Heart right ventricle (tissue), 16 donors: ENCODE data around the gene SMIM21. TPM values are rescaled to one million over a fixed set of nuclear protein-coding genes. Genes with fewer than 3 reads are reported as not detected.
A peak's percentile ranks its signal among the peaks of the same experiment; 100 is the strongest.

Source experiments
- ATAC-seq, 8 donors: fragments of 200-7000 bp; cut with Tn5 transposase; one replicate each; pipeline ENCODE4 v1.9.1; 2020; ENCODE audit warnings: mild to moderate bottlenecking in 8 of 8, moderate library complexity in 8 of 8, moderate number of reproducible peaks in 1 of 8
- DNase-seq, 2 donors: peaks; one replicate each; pipeline ENCODE4 v3.0.0-alpha.2; 2020
- H3K27ac ChIP-seq, 10 donors: fragments of 200-600 bp; sonication (generic) in 2 of 10; one replicate each; pipeline versions ENCODE4 v1.5.0 to v1.8.0; 2020 to 2022; ENCODE audit warnings: mild to moderate bottlenecking in 3 of 10
- H3K27me3 ChIP-seq, 7 donors: fragments of 200-600 bp; one replicate each; pipeline ENCODE4 v1.8.0; 2021 to 2022; ENCODE audit warnings: mild to moderate bottlenecking in 2 of 7
- H3K36me3 ChIP-seq, 9 donors: fragments of 200-600 bp; sonication (generic) in 1 of 9; one replicate each; pipeline versions ENCODE4 v1.5.0 to v1.8.0; 2020 to 2022; ENCODE audit warnings: mild to moderate bottlenecking in 2 of 9
- H3K4me1 ChIP-seq, 9 donors: fragments of 200-600 bp; sonication (generic) in 1 of 9; one replicate each; pipeline versions ENCODE4 v1.5.0 to v1.8.0; 2020 to 2022; ENCODE audit warnings: mild to moderate bottlenecking in 4 of 9
- H3K4me3 ChIP-seq, 10 donors: fragments of 200-600 bp; sonication (generic) in 2 of 10; one replicate each; pipeline versions ENCODE4 v1.5.0 to v1.8.0; 2020 to 2022; ENCODE audit warnings: mild to moderate bottlenecking in 7 of 10, moderate library complexity in 2 of 10
- H3K9me3 ChIP-seq, 11 donors: fragments of 200-600 bp in 10 of 11; sonication (generic) in 2 of 11; one replicate each; pipeline versions ENCODE4 v1.5.0 to v1.8.0; 2013 to 2022; ENCODE audit warnings: mild to moderate bottlenecking in 2 of 11, control low read depth in 1 of 11, moderate library complexity in 1 of 11
- WGBS, 2 donors: extraction: QIAGEN DNeasy Blood & Tissue Kit; methylation state at CpG; one replicate each; pipeline ENCODE4 v1.1.7; 2013; ENCODE audit warnings: inconsistent platforms in 1 of 2; 5-methylcytosine and 5-hydroxymethylcytosine counted together
- intact Hi-C, 10 donors: fragments of 100-400 bp; cut with DNase I; formaldehyde crosslinking; loops; one replicate each; pipeline versions ENCODE4 v1.11.1 to v1.14.2; 2022
- polyA plus RNA-seq, 2 donors: library from polyadenylated mRNA; stranded (reverse); fragments of 200-250 nt; gene quantifications; one replicate each; pipeline ENCODE4 v1.2.3, GENCODE V29; 2013
- total RNA-seq, 10 donors: library from RNA; stranded (reverse); fragmentation: NEBNext Ultra II Directional in 3 of 10; extraction: Animal tissue kit (Norgen Biotek cat#: 25700) in 3 of 10; gene quantifications; one replicate each; pipeline versions ENCODE4 v1.2.1 to v1.2.4, GENCODE V29; 2021 to 2023
- TF ChIP-seq, protein P1 (sequence below), 9 donors: fragments of 200-600 bp; sonication (generic) in 2 of 9; IDR thresholded peaks; one replicate each; pipeline versions ENCODE4 v1.5.0 to v1.8.0; 2021 to 2022; ENCODE audit warnings: antibody characterized with exemption in 9 of 9, mild to moderate bottlenecking in 5 of 9, moderate library complexity in 1 of 9
- donor health status: Arrhythmogenic right ventricular cardiomyopathy.
- donor health status: ischemic (EF 13 %, LVEDD 7.1; RV severe dilation, severe dysfunction).
- donor health status: healthy with polysubstance abuse.
- donor health status: DM: no; HTN: yes; CAD: no.
- donor health status: DM: no; HTN: no; CAD: no.
- donor health status: ischemic (EF 25% LVEDD 6.9; RV normal size, moderate dysfunction).
- donor health status: ischemic (EF 25% LVEDD 5.7; RV mildly dilated, moderate dysfunction).
- donor health status: healthy.
- donor health status: DM: yes; HTN: yes; CAD: no.
- donor health status: Ischemic cardiomyopathy.
- donor health status: ischemic (EF 35%, LVEDD 5.7; RV mildly dilated, moderate dysfunction).
- donor health status: nonischemic (EF 11% LVEDD 7.7; RV severe dilation, severe dysfunction).
- donor health status: DM: yes; HTN: yes; CAD: no.
- donor health status: PGD.
- donor health status: ischemic (EF 29% LVEDD 5.4; RV normal size, mild dysfunction).
- donor health status: nonischemic (EF 23%, LVEDD 6.1; RV moderate dilation, normal function).

SMIM21 gene
- total and polyA plus RNA-seq, 12 donors: not detected

DNA sequence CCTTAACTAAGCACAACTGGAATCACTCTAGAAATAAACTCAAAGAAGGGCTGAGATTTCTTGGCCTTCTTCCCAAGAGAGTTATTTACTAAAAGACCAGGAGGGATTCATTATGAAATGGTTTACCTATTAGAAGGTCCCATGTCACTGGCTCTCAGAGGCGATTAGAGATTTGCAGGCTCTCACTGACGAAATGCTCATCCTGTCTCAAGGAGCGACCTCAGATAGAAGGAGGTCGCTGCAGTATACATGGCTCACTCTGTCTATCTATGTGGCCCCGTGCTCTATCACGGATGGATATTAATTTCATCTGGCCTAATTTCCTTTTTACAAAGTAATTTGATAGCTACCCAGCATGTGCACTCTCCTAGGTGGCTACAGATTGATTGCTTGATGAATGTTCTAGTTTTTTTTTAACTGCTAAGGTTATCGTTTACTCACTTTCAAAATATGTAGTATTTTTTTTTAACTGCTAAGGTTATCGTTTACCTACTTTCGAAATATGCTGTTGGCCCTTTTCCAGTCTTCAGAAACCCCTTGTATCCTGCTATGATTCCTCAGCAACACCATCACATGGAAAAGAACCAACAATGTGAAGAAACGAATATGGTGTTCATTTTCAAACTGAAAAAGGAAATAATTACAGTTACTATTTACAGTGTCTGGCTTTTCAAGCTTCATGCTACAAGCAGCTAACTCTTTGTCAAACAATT is 9.1 kb downstream of the SMIM21 start:
- no peak overlapping the region for H3K27ac ChIP-seq
- peaks cover 0 to 14% (median 2%) of the 10 kb centered on the region in 11 donors for H3K9me3 ChIP-seq
- peaks cover 0 to 6% (median 0%) of the 10 kb centered on the region in 7 donors for H3K27me3 ChIP-seq
- WGBS, 2 donors: 62 to 78% methylated on average over 10 of the region's 10 CpGs
- TF ChIP-seq, protein P1, sequence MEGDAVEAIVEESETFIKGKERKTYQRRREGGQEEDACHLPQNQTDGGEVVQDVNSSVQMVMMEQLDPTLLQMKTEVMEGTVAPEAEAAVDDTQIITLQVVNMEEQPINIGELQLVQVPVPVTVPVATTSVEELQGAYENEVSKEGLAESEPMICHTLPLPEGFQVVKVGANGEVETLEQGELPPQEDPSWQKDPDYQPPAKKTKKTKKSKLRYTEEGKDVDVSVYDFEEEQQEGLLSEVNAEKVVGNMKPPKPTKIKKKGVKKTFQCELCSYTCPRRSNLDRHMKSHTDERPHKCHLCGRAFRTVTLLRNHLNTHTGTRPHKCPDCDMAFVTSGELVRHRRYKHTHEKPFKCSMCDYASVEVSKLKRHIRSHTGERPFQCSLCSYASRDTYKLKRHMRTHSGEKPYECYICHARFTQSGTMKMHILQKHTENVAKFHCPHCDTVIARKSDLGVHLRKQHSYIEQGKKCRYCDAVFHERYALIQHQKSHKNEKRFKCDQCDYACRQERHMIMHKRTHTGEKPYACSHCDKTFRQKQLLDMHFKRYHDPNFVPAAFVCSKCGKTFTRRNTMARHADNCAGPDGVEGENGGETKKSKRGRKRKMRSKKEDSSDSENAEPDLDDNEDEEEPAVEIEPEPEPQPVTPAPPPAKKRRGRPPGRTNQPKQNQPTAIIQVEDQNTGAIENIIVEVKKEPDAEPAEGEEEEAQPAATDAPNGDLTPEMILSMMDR (IDR thresholded peaks at IDR 0.05): no peak
- DNase-seq (no peak), ATAC-seq (no peak)
- no peaks in the 10 kb centered on the region for H3K36me3 ChIP-seq
- intact Hi-C loops: no loop called here
- no peaks in the 10 kb centered on the region for H3K4me1 ChIP-seq
- H3K4me3 ChIP-seq: no peak overlapping the region

DNA sequence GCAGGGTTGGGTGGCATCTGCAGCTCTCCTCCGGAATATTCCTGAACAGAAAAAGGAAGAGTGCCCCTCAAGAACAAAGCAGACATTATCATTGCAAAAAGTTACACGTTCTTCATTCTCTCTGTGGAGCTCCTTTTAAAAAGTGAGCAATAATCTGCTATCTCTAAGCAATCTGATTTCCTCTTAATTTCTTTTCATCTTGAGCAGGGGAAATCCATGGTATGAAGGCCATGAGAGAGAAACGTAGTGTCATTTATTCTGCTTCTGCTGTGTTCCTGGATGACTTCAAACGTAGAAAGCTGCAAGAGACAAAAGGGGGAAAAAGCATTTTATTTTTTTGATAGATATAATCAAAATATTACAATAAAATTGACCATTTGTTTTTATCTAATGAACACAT is 16.9 kb downstream of the SMIM21 start:
- intact Hi-C loops: no loop called here
- 71 to 80% methylated on average over 4 of the region's 4 CpGs for WGBS, 2 donors
- H3K27me3 ChIP-seq: peaks cover 0 to 6% (median 0%) of the 10 kb centered on the region in 7 donors
- H3K9me3 ChIP-seq: no peaks in the 10 kb centered on the region
- DNase-seq (no peak), ATAC-seq (no peak)
- no peak overlapping the region for H3K27ac ChIP-seq
- no peaks in the 10 kb centered on the region for H3K36me3 ChIP-seq
- H3K4me3 ChIP-seq: no peak overlapping the region
- peaks cover 0 to 11% (median 0%) of the 10 kb centered on the region in 9 donors for H3K4me1 ChIP-seq
- TF ChIP-seq, protein P1 (IDR thresholded peaks at IDR 0.05): no peak

DNA sequence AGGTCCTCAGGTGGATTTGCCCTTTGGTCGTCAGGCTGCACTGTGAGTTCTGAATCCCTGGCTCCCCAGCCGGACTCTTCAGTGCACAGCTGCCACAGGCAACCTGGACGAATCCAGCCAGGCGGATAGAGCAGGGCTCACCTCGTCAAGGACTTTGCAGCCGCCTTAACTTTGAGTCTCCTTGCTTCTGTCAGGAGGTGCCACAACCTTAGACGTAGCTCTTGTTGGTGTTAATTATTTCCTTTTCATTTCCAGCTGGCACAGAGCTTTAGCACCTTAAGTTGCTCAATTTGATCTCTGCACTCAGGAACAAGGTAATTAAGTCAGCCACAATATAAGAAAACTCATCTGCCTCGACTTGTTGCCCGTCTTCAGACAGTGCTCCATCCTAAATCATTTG is 17.7 kb downstream of the SMIM21 start:
- no peaks in the 10 kb centered on the region for H3K9me3 ChIP-seq
- H3K36me3 ChIP-seq: no peaks in the 10 kb centered on the region
- no peak for ATAC-seq
- H3K27me3 ChIP-seq: no peaks in the 10 kb centered on the region
- no peak overlapping the region for H3K27ac ChIP-seq
- peaks cover 0 to 11% (median 0%) of the 10 kb centered on the region in 9 donors for H3K4me1 ChIP-seq
- intact Hi-C loops: no loop called here
- TF ChIP-seq, protein P1 (IDR thresholded peaks at IDR 0.05): no peak
- DNase-seq: no peak
- 90% methylated on average over 9 of the region's 9 CpGs for WGBS, 2 donors
- no peak overlapping the region for H3K4me3 ChIP-seq

DNA sequence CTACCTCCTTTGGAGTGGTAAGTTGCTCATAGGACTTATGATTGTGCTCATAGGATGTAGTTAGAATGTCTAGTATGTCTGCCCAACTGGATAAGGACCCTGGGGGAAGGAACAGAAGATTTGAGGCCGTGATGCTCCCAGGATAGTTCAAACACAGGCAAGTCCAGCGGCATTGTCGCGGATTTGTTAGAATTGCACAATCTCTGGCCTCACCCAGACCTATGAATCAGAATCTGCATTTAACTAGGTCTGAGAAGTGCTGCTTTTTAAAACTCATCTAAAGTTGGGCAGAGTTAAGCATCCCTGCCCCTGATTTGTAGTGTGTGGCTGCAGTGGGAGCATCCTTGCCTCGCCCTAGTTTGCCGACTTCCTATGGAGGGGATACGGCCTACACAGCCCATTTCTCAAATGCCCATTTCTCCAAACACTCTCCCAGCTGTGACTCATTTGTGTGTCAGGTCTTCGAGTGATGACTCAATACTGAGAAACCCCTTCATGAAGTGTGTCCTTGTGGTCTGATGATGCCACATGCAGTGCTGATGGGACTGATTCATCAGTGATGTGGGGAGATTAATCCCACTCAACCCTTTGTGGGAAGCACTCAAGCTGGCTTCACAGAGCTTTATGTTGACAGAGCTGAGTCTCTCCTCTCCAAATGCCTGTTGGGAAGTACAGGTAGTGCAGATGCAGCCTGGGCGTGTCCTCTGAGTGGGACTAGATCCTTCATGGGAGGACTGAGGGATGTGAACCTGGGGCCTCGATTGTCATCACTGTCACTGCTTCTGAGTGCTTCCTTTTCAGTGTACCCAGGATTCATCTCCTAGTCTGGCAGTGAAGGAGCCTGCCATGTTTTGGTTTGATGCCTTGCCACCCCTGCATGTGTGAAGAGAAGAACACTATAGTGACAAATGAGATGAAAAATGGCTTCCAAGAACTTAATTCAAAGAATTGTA is 18.7 kb downstream of the SMIM21 start:
- Histone ChIP-seq H3K4me1 (peaks cover 0 to 11% (median 0%) of the 10 kb centered on the region in 9 donors), H3K27me3 (peaks cover 0 to 3% (median 0%) of the 10 kb centered on the region in 7 donors), H3K4me3 (no peak overlapping the region), H3K9me3 (no peaks in the 10 kb centered on the region), H3K27ac (no peak overlapping the region), H3K36me3 (no peaks in the 10 kb centered on the region)
- TF ChIP-seq, protein P1 (IDR thresholded peaks at IDR 0.05): no peak
- 94 to 95% methylated on average over 10 of the region's 10 CpGs for WGBS, 2 donors
- intact Hi-C loops: no loop called here
- ATAC-seq: peak in 1 of 8 donors; percentile 42
- no peak for DNase-seq
